NCI-H446 (cell line): ENCODE measurements around the gene FCHSD2.

Experiments used
- DNase-seq, 2 experiments: peaks; one replicate each; lab custom pipeline; 2025; lab: John Stamatoyannopoulos, UW

FCHSD2 gene

GRCh38 chr11:73142128-73142377, at the start of gene FCHSD2:
FCHSD2 (minus strand) TSS chr11:73142318; CDS start chr11:73141877, 441 bp downstream.
- DNase-seq = no peak

GRCh38 chr11:73191151-73191550, 49.0 kb upstream of the FCHSD2 start:
- no peak for DNase-seq

GRCh38 chr11:73190557-73190885, 48.4 kb upstream of the FCHSD2 start:
- DNase-seq = no peak

- DNase-seq = no peak
These were observed 47.8 kb upstream of the FCHSD2 start for GRCh38 chr11:73189723-73190556.

- DNase-seq = no peak
These were observed 47.2 kb upstream of the FCHSD2 start for GRCh38 chr11:73189315-73189714.

DNA sequence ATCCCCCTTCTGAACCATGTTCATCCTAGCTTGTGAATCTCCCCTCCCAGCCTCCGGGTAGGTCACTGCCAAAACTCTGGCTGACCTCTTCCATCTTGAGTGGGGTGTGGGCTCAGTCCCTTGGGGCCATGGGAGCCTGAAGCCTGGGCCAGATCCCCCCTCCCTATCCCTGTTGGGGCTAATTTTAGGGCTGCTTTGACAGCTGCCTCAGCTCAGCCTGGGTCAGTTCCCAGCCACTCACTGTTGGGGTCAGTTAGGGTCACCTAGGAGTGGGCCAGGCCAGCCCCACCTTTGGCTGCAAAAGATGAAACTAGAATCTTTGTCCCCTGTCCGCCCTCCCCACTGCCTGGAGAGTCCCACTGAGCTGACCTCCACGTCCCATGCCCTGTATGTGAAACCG, 46.2 kb upstream of the FCHSD2 start:
- no peak for DNase-seq

DNA sequence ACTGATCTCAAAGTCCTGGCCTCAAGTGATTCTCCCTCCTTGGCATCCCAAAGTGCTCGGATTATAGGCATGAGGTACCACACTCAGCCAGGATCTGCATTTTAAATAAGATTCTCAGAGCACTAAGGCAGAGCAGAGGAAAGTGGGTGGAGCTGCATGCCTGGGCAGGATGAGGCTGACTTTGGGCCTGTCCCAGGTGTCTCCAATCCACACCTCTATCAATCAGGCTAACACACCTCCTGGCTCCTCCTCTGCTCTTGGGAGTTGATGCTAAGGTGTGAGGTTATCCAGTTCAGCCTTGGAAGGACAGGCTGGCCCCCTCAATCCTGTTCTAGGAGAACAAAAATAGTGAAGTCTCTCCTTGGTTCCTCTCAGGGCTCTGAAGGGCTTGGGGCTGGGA, 45.7 kb upstream of the FCHSD2 start:
- DNase-seq = no peak

DNA sequence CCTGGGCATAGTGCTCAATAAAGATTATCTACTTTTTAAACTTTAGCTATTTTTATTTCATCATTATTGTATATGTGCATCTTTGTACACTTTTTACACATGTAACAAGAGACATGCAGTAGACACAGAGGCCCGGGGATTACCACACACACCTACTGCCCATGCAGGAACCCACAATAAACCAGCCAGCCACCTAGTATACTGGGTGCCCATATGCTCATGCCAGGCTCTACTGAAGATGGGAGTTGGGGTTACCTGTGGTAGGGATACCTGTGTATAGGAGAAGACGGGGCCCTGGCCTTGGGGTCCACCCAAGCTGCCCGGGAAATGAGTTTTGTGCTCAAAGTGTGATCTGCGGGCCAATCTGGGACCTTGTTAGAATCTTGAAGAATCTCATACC, 44.8 kb upstream of the FCHSD2 start:
- DNase-seq = no peak

- DNase-seq = no peak
These were observed 44.3 kb upstream of the FCHSD2 start for GRCh38 chr11:73186294-73186850.

DNA sequence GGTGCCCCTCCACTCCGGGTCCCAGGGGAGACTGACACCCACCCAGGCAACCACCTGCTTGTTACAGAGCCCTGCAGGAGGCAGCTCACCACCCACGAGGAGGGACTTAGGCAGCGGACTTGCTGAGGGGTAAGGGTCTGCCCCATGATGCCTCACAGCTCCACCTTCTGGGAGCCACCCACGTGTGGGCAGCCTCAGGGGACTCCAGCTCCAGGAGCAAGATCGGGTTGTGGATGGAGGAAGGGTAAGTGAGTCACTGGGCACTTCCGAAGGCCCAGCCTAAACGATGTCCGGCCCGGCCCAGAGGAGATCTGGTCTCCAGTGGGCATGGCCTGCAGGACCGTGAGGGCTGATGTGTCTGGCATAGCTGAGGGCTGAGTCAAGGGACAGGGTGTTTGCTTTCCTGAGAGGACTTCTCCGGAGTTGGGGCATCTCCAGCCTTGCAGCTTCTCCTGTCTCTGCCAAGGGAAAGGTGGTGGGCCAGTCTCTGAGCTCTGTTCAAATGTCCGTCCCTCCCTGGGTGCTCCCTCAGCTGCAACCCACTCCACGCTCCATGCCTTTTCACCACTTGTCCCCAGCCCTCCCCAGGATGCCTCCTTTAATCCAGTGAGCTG, 43.7 kb upstream of the FCHSD2 start:
- no peak for DNase-seq

DNA sequence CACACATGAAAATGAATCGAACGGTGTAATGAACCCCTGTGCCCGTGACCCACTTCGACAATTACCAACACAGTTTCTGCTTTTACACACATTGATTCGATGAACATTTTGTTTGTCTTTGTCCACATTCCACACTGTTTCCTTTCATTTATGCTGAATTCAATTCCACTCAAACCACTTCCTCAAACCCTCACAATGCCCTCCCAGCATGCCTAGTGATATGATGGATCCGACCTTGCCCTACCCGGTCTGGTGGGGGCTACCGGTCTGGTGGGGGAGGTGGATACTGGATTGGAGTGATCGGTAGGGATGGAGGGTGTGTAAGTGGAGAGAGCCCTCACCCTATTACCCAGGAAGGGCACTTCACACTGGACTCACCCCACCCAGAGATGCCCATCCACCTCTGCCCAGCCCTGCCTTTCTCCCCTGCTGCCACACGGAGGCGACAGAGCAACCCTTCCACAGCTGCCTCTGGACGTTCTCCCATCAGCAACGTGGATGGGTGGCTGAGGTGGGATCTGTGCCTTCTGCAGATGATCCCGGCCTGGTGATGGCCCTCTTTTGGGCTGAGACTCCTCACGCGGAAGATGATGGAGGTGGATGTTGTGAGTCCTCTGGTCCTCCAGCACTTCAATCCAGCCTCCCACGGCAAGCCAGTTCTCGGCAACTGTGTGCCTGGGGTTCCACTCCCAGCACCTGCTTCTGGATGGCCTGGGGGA, 43.0 kb upstream of the FCHSD2 start:
- DNase-seq = peak; percentile 18 to 76

- DNase-seq = no peak
These were observed 40.8 kb upstream of the FCHSD2 start for GRCh38 chr11:73182824-73183321.

GRCh38 chr11:73178681-73179080, 36.6 kb upstream of the FCHSD2 start:
- DNase-seq = no peak

DNA sequence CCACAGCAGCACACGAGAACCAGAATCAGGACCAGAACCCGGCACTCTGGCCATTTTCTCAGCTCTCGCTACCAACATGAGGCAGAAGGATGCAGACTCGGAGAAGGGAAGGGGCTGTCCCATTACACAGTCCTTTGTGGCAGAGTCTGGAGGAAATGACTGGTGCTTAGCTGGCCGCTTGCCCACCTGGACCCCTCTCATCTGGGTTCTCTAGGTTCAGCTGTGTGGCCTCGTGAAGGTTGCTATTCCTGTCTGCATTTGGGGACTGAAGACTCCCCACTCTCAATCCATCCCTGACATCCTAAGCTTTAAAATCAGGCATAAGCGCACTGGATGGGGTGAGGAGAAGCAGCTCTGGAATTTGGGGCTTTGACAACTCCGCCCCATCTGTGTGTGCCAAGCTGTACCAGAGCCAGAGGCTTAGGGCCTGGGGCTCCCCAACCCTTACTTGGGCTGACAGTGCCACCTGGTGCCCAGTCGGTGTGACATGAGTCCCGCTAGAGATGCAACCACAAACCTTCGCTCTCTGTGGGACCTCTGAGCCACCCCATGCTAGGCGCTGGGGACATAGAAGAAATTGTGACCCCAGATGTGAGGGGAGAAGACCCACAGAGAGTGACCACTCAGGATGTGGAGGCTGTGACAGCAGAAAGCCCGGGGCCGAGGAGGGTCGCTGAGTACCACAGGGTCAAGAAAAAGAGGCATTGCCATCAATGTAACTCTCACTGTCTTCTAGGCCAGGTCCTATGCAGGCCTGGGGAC, 35.8 kb upstream of the FCHSD2 start:
- peak; percentile 57 to 80 for DNase-seq

GRCh38 chr11:73177380-73177777, 35.3 kb upstream of the FCHSD2 start:
- DNase-seq = no peak

- DNase-seq = no peak
These were observed 34.7 kb upstream of the FCHSD2 start for GRCh38 chr11:73176874-73177155.

DNA sequence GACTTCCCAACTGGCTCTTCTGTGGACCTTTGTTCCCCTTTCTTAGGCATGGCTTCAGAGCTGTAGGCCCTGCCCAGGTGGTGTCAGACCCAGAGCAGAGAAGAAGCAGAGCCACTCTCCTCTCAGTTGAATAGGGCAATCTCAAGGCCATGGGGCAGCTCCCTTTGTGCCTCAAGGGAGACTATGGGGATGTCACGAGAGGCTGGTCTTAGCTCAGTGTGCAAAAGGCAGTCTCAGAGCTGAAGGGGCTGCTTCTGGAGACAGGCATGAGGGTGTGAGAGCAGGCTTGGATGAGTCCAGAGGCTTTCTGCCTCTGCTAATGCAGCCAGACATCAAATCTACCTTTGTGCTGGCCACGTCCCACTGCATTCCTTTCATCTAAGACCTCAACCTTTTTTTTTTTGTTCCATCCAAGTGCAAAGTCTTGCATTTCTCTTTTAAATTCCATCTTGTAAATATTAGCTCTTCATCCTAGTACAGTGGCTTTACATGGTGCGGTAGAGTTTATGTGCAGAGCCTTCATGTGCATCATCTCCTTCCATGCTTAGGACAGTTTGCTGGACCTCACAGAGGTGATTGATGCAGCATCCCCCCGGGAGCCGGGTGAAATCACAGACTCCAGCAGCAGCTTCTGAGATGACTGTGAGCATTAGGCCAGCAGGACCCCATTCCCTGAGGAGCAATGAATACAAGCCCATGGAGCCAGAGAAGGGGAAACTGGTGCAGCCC, 34.2 kb upstream of the FCHSD2 start:
- no peak for DNase-seq

DNA sequence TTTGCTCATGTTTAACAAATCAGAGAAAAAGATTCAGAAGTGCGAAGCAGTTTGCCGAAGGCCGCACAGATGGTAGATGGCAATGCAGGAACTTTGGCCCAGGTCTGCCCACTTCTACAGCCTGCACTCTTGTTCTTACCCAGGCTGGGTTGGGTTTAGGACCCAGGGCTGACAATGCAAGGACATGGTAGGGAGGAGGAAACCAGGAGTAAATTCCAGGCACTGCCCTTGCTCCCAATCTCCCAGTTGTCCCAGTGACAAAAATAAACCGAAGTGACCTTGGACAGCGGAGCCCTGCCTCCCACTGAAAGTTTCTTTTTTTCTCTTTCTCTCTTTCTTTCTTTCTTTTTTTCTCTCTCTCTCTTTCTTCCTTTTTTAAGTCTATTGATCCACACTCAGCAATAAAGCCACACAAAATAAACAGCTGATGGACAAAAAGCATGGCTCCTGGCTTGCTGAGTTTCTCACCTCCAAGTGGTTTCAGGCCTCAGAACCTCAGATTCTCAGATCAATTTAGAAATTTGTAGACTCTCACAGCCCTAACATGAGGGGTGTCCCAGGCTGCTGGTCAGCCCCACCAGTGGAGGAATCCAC, 33.5 kb upstream of the FCHSD2 start:
- no peak for DNase-seq

DNA sequence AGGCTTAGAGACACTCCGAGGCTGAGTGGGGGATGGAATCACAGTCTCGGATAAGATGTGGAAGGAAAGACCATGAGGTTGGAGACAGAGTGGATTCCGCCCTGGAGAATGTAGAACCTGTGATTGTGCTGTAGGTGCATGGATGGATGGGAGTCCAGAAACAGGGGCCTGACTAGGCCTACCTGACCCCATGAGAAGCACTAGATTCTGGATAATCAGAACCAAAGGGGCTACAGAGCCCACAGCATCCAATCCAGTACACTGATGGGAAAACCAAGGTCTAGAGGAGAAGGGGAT, 32.3 kb upstream of the FCHSD2 start:
- no peak for DNase-seq

DNA sequence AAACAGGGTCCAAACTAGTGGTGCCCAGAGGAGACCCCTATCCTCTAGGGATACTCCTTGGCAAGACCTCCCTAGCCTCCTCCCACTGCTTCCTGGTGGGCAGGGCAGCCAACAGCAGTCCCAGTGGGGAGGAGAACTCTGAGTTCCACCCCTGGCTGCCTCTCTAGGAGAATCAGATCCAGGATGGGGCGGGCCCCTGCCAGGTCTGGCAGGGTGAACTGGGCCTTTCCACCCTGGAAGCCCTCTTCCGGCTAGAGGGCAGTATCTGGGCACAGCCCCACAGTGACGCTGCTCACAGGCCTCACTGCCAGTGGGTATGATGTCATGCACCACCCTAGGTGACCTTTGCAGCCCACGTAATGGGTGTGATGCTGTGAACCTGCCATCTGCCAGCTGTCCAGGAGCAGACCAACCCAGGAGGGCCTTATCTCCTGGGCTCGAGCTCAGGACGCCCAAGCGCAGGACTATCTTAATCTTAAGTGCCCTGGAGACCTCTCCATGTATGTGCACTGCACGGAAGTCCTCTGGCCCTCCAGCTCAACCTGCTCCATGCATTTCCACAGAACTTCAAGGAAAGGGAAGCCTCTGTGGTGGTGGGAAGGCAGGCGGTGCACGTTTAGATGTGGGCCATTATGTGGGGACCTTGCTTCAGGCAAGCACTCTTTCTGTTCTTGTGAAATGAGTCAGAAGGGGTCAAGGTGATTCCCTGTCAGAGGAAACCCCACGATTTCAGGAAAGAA, 31.8 kb upstream of the FCHSD2 start:
- no peak for DNase-seq
